Right lobe of liver (tissue), 4 donors: ENCODE results near the gene TMEM60.

ENCODE experiments used
- CTCF ChIP-seq, 4 donors: fragments of 200-600 bp in 3 of 4; fragments of 450-650 bp in 1 of 4; IDR thresholded peaks; one replicate each; pipeline versions ENCODE4 v1.5.1 to v1.8.0; 2016 to 2022; ENCODE audit warnings: antibody characterized with exemption in 4 of 4, mild to moderate bottlenecking in 2 of 4
- POLR2A ChIP-seq: fragments of 450-650 bp; IDR thresholded peaks from one replicate; pipeline ENCODE4 v1.6.1; 2017; ENCODE audit warnings: antibody characterized with exemption, mild to moderate bottlenecking
- donor health status: DM: no; HTN: no; CAD: no.
- donor health status: DM: no; HTN: no; CAD: no.
- donor health status: DM: no; HTN: yes; CAD: no.

GRCh38 chr7:77819021-77819420, 20.8 kb upstream of the TMEM60 start:
- no peak for TF ChIP-seq POLR2A
- TF ChIP-seq CTCF (IDR thresholded peaks at IDR 0.05) = no peak
